HL-60 (cell line): ENCODE data around the gene RSPO4.

Source experiments
- CTCF ChIP-seq: IDR thresholded peaks from one replicate; pipeline ENCODE4 v1.5.1; 2011; ENCODE audit warnings: low read length, control low read depth, inconsistent platforms; ENCODE audit not compliant: insufficient read depth
- GABPA ChIP-seq: IDR thresholded peaks from 2 replicates; pipeline ENCODE4 v1.6.1; 2012; ENCODE audit warnings: low read depth
- POLR2AphosphoS5 ChIP-seq: IDR thresholded peaks from 2 replicates; pipeline ENCODE4 v1.6.1; 2012; ENCODE audit warnings: low read depth
- REST ChIP-seq: IDR thresholded peaks from 2 replicates; pipeline ENCODE4 v1.6.1; 2012; ENCODE audit warnings: low read depth; ENCODE audit not compliant: insufficient replicate concordance
- SPI1 ChIP-seq: IDR thresholded peaks from 2 replicates; pipeline ENCODE4 v1.6.1; 2012; ENCODE audit warnings: low read depth, mild to moderate bottlenecking, borderline replicate concordance

- TF ChIP-seq CTCF (no peak), SPI1 (no peak), REST (no peak), POLR2AphosphoS5 (no peak), GABPA (no peak)
These were observed 36.1 kb upstream of the RSPO4 start for GRCh38 chr20:1038205-1038604.
